Right atrium auricular region (tissue), 2 donors: ENCODE results near the gene OPTC. TPM values are rescaled to one million over a fixed set of nuclear protein-coding genes. Genes with fewer than 3 reads are reported as not detected.

Experiments used
- DNase-seq: peaks from one replicate; pipeline ENCODE4 v3.0.0-alpha.2; 2019; ENCODE audit warnings: low spot score
- H3K27ac ChIP-seq, 2 donors: fragments of 200-600 bp; sonication (generic); 1 replicate in 1 of 2; 2 replicates in 1 of 2; pipeline ENCODE4 v1.5.1; 2016 to 2019
- H3K27me3 ChIP-seq, 2 donors: fragments of 200-600 bp; sonication (generic); one replicate each; pipeline versions ENCODE4 v1.5.1 to v1.6.0; 2017 to 2019
- H3K36me3 ChIP-seq: fragments of 200-600 bp; sonication (generic); one replicate; pipeline ENCODE4 v1.5.1; 2016
- H3K4me1 ChIP-seq, 2 donors: fragments of 200-600 bp; sonication (generic); one replicate each; pipeline versions ENCODE4 v1.5.1 to v1.6.0; 2017 to 2019
- H3K4me3 ChIP-seq, 2 donors: fragments of 200-600 bp; sonication (generic); 1 replicate in 1 of 2; 2 replicates in 1 of 2; pipeline ENCODE4 v1.5.1; 2017 to 2019; ENCODE audit warnings: mild to moderate bottlenecking in 1 of 2, moderate library complexity in 1 of 2
- H3K9me3 ChIP-seq, 2 donors: fragments of 200-600 bp; sonication (generic); one replicate each; pipeline ENCODE4 v1.5.1; 2019
- total RNA-seq, 2 donors: library from RNA; depleted of rRNA; stranded (reverse); fragments of >200 nt; gene quantifications; one replicate each; pipeline ENCODE4 v1.1.0, GENCODE V29; 2016
- TF ChIP-seq, protein P1 (sequence below), 2 donors: fragments of 200-600 bp; sonication (generic); IDR thresholded peaks; one replicate each; pipeline ENCODE4 v1.5.1; 2019; ENCODE audit warnings: antibody characterized with exemption in 2 of 2

OPTC gene
- total RNA-seq, 2 donors from 2014 or later, result not detected

DNA sequence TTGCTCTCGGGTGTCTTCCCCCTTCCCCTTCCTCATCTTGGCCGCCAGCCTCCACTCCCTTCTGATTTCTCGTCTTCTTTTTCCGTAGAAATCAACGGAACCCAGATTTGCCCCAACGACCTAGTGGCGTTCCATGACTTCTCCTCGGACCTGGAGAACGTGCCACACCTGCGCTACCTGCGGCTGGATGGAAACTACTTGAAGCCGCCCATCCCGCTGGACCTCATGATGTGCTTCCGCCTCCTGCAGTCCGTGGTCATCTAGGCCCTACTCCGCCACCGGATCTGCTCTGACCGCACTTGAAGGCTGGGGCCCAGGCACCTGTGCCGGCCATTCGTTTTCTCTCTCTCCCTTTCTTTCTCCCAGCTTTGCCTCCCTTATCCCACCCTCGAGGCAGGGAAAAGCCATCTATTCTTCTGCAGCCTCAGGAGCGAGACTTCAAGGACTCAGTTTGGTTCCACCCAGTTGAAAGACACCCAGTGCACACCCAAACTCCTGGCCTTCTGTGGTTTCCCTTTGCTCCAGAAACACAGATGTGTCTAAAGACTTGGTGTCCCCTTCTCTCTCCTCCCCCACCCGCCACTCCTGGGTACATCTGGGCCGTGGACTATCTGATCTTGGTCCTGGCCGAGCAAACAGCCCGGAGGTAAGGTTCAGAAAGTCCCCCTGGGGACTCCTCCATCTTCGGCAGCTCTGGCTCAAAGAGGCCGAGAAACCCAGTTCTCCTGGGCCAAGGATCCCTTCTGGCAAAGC is 7.2 kb upstream of the OPTC start:
- no peaks in the 10 kb centered on the region for H3K9me3 ChIP-seq
- peak overlapping the region; percentile 71 to 75 for H3K27ac ChIP-seq
- DNase-seq, result no peak
- H3K27me3 ChIP-seq, result no peaks in the 10 kb centered on the region
- H3K36me3 ChIP-seq, result peaks cover 38% of the 10 kb centered on the region
- H3K4me1 ChIP-seq, result peaks cover 0 to 24% of the 10 kb centered on the region in 2 donors
- TF ChIP-seq, protein P1, sequence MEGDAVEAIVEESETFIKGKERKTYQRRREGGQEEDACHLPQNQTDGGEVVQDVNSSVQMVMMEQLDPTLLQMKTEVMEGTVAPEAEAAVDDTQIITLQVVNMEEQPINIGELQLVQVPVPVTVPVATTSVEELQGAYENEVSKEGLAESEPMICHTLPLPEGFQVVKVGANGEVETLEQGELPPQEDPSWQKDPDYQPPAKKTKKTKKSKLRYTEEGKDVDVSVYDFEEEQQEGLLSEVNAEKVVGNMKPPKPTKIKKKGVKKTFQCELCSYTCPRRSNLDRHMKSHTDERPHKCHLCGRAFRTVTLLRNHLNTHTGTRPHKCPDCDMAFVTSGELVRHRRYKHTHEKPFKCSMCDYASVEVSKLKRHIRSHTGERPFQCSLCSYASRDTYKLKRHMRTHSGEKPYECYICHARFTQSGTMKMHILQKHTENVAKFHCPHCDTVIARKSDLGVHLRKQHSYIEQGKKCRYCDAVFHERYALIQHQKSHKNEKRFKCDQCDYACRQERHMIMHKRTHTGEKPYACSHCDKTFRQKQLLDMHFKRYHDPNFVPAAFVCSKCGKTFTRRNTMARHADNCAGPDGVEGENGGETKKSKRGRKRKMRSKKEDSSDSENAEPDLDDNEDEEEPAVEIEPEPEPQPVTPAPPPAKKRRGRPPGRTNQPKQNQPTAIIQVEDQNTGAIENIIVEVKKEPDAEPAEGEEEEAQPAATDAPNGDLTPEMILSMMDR (IDR thresholded peaks at IDR 0.05), result no peak
- H3K4me3 ChIP-seq, result peak overlapping the region in 1 of 2 donors; percentile 45

DNA sequence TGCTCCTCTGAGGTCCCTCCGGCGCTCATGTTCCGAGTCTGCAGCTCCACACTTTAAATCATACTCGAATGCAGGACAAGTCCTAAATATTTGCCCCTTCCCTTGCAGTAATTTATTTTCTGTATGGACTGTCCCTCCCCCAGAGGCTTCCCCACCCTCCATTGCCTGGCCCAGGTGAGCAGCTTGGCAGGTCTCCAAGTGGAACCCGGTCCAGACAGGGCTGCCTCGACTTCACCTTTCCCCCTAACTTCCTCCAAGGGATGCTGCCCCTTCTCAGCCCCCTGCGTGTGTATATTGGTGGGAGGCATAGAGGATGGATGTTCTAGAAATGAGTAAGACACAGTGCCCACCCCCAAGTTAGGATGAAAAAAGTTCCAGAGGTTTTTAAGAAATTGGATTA is 5.4 kb upstream of the OPTC start:
- no peak overlapping the region for H3K27ac ChIP-seq
- TF ChIP-seq, protein P1 (IDR thresholded peaks at IDR 0.05), result no peak
- peaks cover 33% of the 10 kb centered on the region for H3K36me3 ChIP-seq

DNA sequence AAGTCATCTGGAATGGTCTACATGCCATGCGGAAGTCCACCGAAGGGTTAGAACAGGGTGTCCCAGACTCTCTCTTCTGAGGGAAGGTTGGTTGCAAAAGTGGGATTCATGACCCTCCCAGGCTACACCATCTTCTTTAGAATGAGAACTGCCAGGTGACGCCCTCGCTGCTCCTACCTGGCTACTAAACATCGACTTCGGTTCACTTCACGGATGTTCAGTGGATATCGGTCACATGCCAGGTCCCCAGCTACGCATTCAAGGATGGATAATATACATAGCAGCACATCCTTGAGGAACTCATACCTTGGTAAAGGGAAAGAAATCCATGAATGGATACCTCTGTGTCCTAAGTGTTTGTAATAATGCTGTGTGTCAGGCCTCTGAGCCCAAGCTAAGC is 3.3 kb upstream of the OPTC start:
- Histone ChIP-seq H3K9me3 (no peaks in the 10 kb centered on the region), H3K36me3 (peaks cover 13% of the 10 kb centered on the region), H3K4me3 (no peak overlapping the region), H3K4me1 (peaks cover 0 to 18% of the 10 kb centered on the region in 2 donors), H3K27ac (no peak overlapping the region), H3K27me3 (no peaks in the 10 kb centered on the region)
- DNase-seq, result no peak
- TF ChIP-seq, protein P1 (IDR thresholded peaks at IDR 0.05), result no peak

More for the DNA sequence above, 5.4 kb upstream of the OPTC start:
- H3K9me3 ChIP-seq, result no peaks in the 10 kb centered on the region
- peaks cover 0 to 22% of the 10 kb centered on the region in 2 donors for H3K4me1 ChIP-seq
- H3K27me3 ChIP-seq, result no peaks in the 10 kb centered on the region
- no peak overlapping the region for H3K4me3 ChIP-seq
- DNase-seq, result no peak

DNA sequence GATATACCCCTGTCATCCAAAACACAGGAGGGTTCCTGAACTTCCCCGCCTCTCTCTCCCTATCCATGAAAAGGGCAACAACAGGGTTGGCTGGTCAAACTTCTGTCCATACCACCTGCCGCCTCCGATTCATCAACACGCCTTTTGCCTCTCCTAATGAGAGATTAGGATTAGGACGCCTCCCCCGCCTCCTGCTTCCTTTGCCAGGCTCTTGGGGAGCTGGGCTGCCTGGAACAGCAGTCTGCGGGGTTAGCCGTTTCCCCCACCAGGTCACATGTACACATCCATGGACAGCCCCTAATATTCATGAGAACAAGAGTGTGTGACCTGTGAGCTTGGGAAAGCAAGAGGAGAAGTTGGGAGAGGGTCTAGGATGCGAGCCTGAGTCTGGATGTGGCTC is 2.3 kb upstream of the OPTC start:
- Histone ChIP-seq H3K4me3 (no peak overlapping the region), H3K27ac (no peak overlapping the region)

DNA sequence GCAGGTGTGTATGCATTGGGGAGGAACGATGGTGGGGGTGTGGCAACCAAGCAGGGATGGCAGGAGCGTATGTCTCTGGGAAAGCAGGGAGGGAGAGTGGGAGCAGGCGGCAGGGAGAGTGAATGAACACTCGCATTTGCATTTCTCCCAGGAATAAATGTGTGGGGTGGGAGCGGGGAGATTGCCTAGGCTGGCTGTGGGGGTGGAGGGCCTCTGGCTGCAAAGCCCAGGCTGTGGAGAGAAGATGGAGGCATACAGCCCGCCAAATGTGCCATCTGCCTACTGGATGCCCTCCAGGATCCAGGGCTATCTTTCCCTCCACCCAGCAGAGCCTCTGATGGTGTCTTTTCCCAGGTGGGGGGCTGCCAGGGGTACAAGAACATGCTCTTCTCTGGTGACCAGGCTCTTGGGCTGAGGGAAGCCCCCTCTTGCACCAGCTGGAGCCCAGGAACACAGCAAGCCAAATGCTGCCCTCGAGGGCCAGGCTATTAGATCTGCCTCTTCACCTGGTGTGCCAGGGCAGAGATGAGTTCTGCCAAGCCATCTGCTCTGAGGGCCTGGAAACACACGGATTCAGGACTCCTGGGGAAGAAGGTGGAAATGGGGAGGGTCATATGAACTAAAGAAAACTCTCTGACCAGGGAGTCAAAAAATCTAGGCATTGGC is 1.7 kb upstream of the OPTC start:
- no peaks in the 10 kb centered on the region for H3K36me3 ChIP-seq
- H3K27me3 ChIP-seq, result no peaks in the 10 kb centered on the region
- TF ChIP-seq, protein P1 (IDR thresholded peaks at IDR 0.05), result no peak
- DNase-seq, result no peak
- H3K9me3 ChIP-seq, result no peaks in the 10 kb centered on the region
- no peak overlapping the region for H3K27ac ChIP-seq
- peaks cover 0 to 8% of the 10 kb centered on the region in 2 donors for H3K4me1 ChIP-seq
- H3K4me3 ChIP-seq, result no peak overlapping the region

More for the DNA sequence above, 2.3 kb upstream of the OPTC start:
- no peak for DNase-seq
- no peaks in the 10 kb centered on the region for H3K9me3 ChIP-seq
- TF ChIP-seq, protein P1 (IDR thresholded peaks at IDR 0.05), result no peak
- H3K4me1 ChIP-seq, result peaks cover 0 to 13% of the 10 kb centered on the region in 2 donors
- peaks cover 3% of the 10 kb centered on the region for H3K36me3 ChIP-seq
- no peaks in the 10 kb centered on the region for H3K27me3 ChIP-seq
